ENCODE data around the gene SF1. TPM values are rescaled to one million over a fixed set of nuclear protein-coding genes. Genes with fewer than 3 reads are reported as not detected.

Gene SF1
- total and polyA plus RNA-seq, 9 of the 15 experiments (the other 6 are each of a cell fraction or from before 2014, with no cell fraction given) = 13.1 to 334 (median 111) TPM

- TF ChIP-seq, protein P1, sequence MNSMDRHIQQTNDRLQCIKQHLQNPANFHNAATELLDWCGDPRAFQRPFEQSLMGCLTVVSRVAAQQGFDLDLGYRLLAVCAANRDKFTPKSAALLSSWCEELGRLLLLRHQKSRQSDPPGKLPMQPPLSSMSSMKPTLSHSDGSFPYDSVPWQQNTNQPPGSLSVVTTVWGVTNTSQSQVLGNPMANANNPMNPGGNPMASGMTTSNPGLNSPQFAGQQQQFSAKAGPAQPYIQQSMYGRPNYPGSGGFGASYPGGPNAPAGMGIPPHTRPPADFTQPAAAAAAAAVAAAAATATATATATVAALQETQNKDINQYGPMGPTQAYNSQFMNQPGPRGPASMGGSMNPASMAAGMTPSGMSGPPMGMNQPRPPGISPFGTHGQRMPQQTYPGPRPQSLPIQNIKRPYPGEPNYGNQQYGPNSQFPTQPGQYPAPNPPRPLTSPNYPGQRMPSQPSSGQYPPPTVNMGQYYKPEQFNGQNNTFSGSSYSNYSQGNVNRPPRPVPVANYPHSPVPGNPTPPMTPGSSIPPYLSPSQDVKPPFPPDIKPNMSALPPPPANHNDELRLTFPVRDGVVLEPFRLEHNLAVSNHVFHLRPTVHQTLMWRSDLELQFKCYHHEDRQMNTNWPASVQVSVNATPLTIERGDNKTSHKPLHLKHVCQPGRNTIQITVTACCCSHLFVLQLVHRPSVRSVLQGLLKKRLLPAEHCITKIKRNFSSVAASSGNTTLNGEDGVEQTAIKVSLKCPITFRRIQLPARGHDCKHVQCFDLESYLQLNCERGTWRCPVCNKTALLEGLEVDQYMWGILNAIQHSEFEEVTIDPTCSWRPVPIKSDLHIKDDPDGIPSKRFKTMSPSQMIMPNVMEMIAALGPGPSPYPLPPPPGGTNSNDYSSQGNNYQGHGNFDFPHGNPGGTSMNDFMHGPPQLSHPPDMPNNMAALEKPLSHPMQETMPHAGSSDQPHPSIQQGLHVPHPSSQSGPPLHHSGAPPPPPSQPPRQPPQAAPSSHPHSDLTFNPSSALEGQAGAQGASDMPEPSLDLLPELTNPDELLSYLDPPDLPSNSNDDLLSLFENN (IDR thresholded peaks at IDR 0.05; ENCODE audit: low read depth in 2 of 2, low read length in 2 of 2) = no peak
- TF ChIP-seq SUPT5H (IDR thresholded peaks at IDR 0.05) = no peak
- no peak for TF ChIP-seq FIP1L1 (IDR thresholded peaks at IDR 0.05; ENCODE audit: low read depth, low read length, poor library complexity, severe bottlenecking)
- TF ChIP-seq, protein P2, sequence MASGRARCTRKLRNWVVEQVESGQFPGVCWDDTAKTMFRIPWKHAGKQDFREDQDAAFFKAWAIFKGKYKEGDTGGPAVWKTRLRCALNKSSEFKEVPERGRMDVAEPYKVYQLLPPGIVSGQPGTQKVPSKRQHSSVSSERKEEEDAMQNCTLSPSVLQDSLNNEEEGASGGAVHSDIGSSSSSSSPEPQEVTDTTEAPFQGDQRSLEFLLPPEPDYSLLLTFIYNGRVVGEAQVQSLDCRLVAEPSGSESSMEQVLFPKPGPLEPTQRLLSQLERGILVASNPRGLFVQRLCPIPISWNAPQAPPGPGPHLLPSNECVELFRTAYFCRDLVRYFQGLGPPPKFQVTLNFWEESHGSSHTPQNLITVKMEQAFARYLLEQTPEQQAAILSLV (tag; IDR thresholded peaks at IDR 0.05) = no peak
- no peak for TF ChIP-seq NEUROD1 (IDR thresholded peaks at IDR 0.05; ENCODE audit: borderline replicate concordance, low read depth, low read length, partially characterized antibody)
- no peak for TF ChIP-seq TOE1 (IDR thresholded peaks at IDR 0.05; ENCODE audit: borderline replicate concordance)
- TF ChIP-seq TOE1 (CRISPR knock-in tag; IDR thresholded peaks at IDR 0.05; ENCODE audit: borderline replicate concordance, low read depth) = 0 out of 2 replicates have a peak, but pooled peaks have one; percentile 58
- TF ChIP-seq ZNF696 (CRISPR knock-in tag; conservative IDR thresholded peaks at IDR 0.05) = no peak
- TF ChIP-seq, protein P3, sequence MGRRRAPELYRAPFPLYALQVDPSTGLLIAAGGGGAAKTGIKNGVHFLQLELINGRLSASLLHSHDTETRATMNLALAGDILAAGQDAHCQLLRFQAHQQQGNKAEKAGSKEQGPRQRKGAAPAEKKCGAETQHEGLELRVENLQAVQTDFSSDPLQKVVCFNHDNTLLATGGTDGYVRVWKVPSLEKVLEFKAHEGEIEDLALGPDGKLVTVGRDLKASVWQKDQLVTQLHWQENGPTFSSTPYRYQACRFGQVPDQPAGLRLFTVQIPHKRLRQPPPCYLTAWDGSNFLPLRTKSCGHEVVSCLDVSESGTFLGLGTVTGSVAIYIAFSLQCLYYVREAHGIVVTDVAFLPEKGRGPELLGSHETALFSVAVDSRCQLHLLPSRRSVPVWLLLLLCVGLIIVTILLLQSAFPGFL (CRISPR knock-in tag; IDR thresholded peaks at IDR 0.05) = no peak
- no peak for TF ChIP-seq REST (IDR thresholded peaks at IDR 0.05; ENCODE audit: borderline replicate concordance)
- TF ChIP-seq REST (CRISPR knock-in tag; IDR thresholded peaks at IDR 0.05; ENCODE audit: low read depth) = no peak
- no peak for TF ChIP-seq BRD4 (IDR thresholded peaks at IDR 0.05)
- no peak for TF ChIP-seq ZBED1 (IDR thresholded peaks at IDR 0.05)
- TF ChIP-seq CTBP1 (IDR thresholded peaks at IDR 0.05; ENCODE audit: borderline replicate concordance) = peak; percentile 56; the same call in 1 of the 2 replicates
Measured at GRCh38 chr11:64754124-64754918, 24.0 kb downstream of the SF1 start (continued).

Measured in K562 (cell line).